Caki2 (cell line): ENCODE measurements around the gene ECE2. TPM values are rescaled to one million over a fixed set of nuclear protein-coding genes. Genes with fewer than 3 reads are reported as not detected.

Source experiments
- DNase-seq: peaks from one replicate; pipeline ENCODE4 v3.0.0-alpha.2; 2015; ENCODE audit warnings: low read depth
- in situ Hi-C: cut with HindIII; loops from 2 replicates; pipeline ENCODE4 v1.10.0; 2016; ENCODE audit warnings: low sequenced_read_pairs, low pct_unique_long_range_greater_than_20kb, mixed read lengths
- total RNA-seq: library from RNA; depleted of rRNA; stranded (reverse); fragments of >200 nt; shearing (Covaris generic); gene quantifications from 2 replicates; pipeline ENCODE4 v1.2.3, GENCODE V29; 2014; ENCODE audit warnings: low replicate concordance

Gene ECE2
- total RNA-seq, 1 experiment from 2014 or later: not detected

GRCh38 chr3:184296616-184297015, 20.8 kb downstream of the ECE2 start:
- in situ Hi-C loops: no loop called here
- DNase-seq: no peak

GRCh38 chr3:184298759-184299487, 23.1 kb downstream of the ECE2 start, which contains the start of gene PSMD2:
PSMD2 (plus strand) TSS chr3:184299241; CDS start chr3:184299267, 26 bp downstream.
- DNase-seq: peak; percentile 91
- in situ Hi-C loops: no loop called here

GRCh38 chr3:184299488-184300377, 23.9 kb downstream of the ECE2 start:
- DNase-seq: no peak
- in situ Hi-C loops: no loop called here

GRCh38 chr3:184300378-184300720, 24.5 kb downstream of the ECE2 start:
- DNase-seq: no peak
- in situ Hi-C loops: no loop called here

GRCh38 chr3:184305577-184305976, 29.8 kb downstream of the ECE2 start:
- DNase-seq: no peak
- in situ Hi-C loops: no loop called here

GRCh38 chr3:184306341-184306972, 30.6 kb downstream of the ECE2 start:
- in situ Hi-C loops: no loop called here
- no peak for DNase-seq

- DNase-seq: no peak
- in situ Hi-C loops: no loop called here
These were observed 32.1 kb downstream of the ECE2 start for GRCh38 chr3:184307915-184308314.

- DNase-seq: no peak
- in situ Hi-C loops: no loop called here
These were observed 32.9 kb downstream of the ECE2 start for GRCh38 chr3:184308744-184309143.

GRCh38 chr3:184311633-184312032, 35.8 kb downstream of the ECE2 start:
- in situ Hi-C loops: no loop called here
- DNase-seq: no peak

- peak; percentile 91 for DNase-seq
- in situ Hi-C loops: no loop called here
These were observed 38.5 kb downstream of the ECE2 start, which contains the start of gene EIF4G1 for GRCh38 chr3:184314363-184314699. EIF4G1 (plus strand) TSS chr3:184314606; CDS start chr3:184315797, 1,191 bp downstream.

GRCh38 chr3:184314700-184315542, 39.1 kb downstream of the ECE2 start:
- peak; percentile 66 for DNase-seq
- in situ Hi-C loops: no loop called here

- in situ Hi-C loops: no loop called here
- no peak for DNase-seq
These were observed 39.7 kb downstream of the ECE2 start for GRCh38 chr3:184315543-184315867.

- DNase-seq: no peak
- in situ Hi-C loops: no loop called here
These were observed 40.2 kb downstream of the ECE2 start for GRCh38 chr3:184315871-184316661.

GRCh38 chr3:184316792-184317191, 41.0 kb downstream of the ECE2 start:
- no peak for DNase-seq
- in situ Hi-C loops: no loop called here

- in situ Hi-C loops: no loop called here
These were observed 41.4 kb downstream of the ECE2 start for GRCh38 chr3:184317201-184317600.

GRCh38 chr3:184320104-184320445, 44.3 kb downstream of the ECE2 start:
- DNase-seq: peak; percentile 70
- in situ Hi-C loops: no loop called here

More at GRCh38 chr3:184317201-184317600, 41.4 kb downstream of the ECE2 start:
- DNase-seq: no peak

- in situ Hi-C loops: no loop called here
- DNase-seq: no peak
These were observed 45.8 kb downstream of the ECE2 start for GRCh38 chr3:184321666-184322065.
